Fibroblast of villous mesenchyme (primary cell): ENCODE results near the gene ANKS1B. TPM values are rescaled to one million over a fixed set of nuclear protein-coding genes. Genes with fewer than 3 reads are reported as not detected.
"Not testable (repeated sequence)": the region's sequence is repeated elsewhere in the genome, so short reads cannot be mapped to it uniquely, and the experiment has no call there.

ENCODE experiments used
- DNase-seq: peaks from one replicate; pipeline ENCODE4 v3.0.0-alpha.2; 2010; ENCODE audit warnings: low read depth
- H3K4me3 ChIP-seq: 2 replicates; pipeline ENCODE4 v1.5.1; 2011; ENCODE audit warnings: low read depth, mild to moderate bottlenecking, low read length
- total RNA-seq: library from RNA; depleted of rRNA; stranded (reverse); fragments of >200 nt; gene quantifications from 2 replicates; pipeline ENCODE4 v1.2.3, GENCODE V29; 2012
- TF ChIP-seq, protein P1 (sequence below): IDR thresholded peaks from 2 replicates; pipeline ENCODE4 v1.5.1; 2012; ENCODE audit warnings: low read depth, mild to moderate bottlenecking, low read length; ENCODE audit not compliant: insufficient read depth

ANKS1B gene
- total RNA-seq, 1 donor, result 0.86 TPM

DNA sequence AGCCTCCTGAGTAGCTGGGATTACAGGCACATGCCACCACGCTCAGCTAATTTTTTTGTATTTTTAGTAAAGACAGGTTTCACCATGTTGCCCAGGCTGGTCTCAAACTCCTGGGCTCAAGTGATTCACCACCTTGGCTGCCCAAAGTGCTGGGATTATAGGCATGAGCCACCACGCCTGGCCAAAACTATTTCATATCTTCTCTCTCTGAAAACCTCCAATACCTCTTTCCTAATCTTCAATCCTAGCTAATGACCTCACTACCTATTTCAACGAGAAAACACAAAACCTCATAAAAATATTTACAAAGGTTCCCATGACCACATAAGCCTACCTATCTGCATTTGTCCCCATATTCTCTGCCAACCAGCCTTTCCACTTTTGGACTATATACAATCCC is 32.3 kb upstream of the ANKS1B start:
- no peak overlapping the region for H3K4me3 ChIP-seq
- TF ChIP-seq, protein P1, sequence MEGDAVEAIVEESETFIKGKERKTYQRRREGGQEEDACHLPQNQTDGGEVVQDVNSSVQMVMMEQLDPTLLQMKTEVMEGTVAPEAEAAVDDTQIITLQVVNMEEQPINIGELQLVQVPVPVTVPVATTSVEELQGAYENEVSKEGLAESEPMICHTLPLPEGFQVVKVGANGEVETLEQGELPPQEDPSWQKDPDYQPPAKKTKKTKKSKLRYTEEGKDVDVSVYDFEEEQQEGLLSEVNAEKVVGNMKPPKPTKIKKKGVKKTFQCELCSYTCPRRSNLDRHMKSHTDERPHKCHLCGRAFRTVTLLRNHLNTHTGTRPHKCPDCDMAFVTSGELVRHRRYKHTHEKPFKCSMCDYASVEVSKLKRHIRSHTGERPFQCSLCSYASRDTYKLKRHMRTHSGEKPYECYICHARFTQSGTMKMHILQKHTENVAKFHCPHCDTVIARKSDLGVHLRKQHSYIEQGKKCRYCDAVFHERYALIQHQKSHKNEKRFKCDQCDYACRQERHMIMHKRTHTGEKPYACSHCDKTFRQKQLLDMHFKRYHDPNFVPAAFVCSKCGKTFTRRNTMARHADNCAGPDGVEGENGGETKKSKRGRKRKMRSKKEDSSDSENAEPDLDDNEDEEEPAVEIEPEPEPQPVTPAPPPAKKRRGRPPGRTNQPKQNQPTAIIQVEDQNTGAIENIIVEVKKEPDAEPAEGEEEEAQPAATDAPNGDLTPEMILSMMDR, result no peak
- no peak for DNase-seq

DNA sequence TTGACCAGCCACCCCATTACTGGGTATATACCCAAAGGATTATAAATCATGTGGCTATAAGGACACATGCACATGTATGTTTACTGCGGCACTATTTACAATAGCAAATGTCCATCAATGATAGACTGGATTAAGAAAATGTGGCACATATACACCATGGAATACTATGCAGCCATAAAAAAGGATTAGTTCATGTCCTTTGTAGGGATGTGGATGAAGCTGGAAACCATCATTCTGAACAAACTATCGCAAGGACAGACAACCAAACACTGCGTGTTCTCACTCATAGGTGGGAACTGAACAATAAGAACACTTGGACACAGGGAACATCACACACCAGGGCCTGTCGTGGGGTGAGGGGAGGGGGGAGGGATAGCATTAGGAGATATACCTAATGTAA is 31.6 kb upstream of the ANKS1B start:
- DNase-seq, H3K4me3 ChIP-seq: not testable (repeated sequence)

DNA sequence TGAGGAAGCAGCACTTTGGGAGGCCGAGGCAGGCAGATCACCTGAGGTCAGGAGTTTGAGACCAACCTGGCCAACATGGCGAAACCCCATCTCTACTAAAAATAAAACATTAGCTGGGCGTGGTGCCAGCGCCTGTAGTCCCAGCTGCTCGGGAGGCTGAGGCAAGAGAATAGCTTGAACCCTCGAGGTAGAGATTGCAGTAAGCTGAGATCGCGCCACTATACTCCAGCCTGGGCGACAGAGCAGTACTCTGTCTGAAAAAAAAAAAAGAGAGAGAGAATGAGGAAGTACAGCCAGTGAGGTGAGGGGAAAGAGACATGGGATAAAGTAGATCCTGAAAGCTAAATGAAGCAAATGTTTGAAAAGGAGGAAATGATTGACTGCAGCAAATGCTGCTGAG is 21.1 kb upstream of the ANKS1B start:
- DNase-seq, H3K4me3 ChIP-seq: not testable (repeated sequence)

DNA sequence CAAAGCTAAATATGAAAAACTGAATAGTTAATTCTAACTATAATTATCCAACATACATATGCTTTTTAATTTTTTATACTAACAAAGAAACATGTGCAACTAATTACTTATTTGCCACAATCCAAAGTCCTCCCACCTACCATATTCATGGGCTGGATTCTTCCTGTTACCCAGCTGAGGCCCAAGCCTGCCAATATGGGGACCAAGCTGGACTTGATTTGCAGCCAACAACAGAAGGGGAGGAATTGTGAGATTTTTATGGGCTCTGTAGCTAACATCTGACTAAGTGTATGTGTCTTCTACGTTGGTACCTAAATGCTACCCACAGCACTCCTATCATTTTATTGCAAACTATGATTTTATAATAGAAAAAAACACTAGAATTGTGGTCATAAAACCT is 13.1 kb upstream of the ANKS1B start:
- no peak for DNase-seq
- TF ChIP-seq, protein P1, result no peak
- no peak overlapping the region for H3K4me3 ChIP-seq

DNA sequence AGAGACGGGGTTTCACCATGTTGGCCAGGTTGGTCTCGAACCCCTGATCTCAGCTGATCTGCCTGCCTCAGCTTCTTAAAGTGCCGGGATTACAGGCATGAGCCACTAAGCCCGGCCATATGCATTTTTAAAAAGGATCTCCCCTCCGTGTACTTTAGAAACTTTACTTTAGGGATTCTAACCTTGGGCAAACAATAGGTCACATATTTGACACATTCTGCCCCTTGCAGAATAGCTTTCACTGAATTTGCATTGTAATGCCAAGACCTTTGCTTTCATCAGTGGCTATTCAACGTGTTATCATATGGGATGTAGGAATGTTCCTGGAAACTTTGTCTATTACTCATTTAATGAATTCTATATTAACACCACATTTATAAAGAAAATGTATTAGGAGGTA is 11.4 kb upstream of the ANKS1B start:
- DNase-seq, result no peak
- TF ChIP-seq, protein P1, result no peak
- H3K4me3 ChIP-seq, result no peak overlapping the region

DNA sequence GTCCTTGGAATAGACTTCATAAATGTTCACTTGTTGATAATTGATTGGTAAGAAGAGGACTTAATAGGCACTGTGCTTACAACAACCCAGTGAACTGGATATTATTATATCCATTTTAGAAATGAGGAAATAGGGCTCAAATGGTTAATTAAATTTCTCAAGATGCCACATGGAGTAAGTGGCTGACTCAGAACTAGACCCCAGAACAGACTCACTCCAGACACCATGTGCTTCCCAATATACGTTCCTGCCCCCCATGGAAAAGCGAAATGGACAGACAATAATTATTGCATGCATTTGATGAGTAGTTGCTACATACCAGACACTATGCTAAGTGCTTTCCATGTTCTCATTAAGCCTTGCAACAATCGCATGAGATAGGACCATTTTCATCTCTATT is 895 bp upstream of the ANKS1B start:
- H3K4me3 ChIP-seq, result peak overlapping the region; percentile 67

DNA sequence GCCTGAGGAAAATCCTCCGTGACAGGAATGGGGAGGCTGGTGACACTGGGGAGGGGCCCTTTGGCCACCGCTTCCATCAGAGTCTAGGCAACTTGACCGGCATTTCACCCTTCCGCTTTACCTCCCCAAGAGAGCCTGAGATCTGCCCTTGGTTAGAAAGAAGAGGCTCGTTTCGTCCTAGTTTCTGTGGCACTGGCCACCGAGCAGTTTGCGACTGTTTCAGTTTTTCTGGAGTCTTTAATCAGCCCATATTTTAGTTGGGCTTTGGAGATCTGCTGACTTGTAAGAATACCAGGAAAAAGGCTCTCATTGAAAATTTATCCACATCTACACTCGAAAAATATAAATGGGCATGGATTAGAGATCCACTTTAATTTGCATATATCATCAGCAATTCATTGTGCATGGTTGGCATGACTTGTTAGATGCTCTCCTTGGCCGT is 414 bp upstream of the ANKS1B start:
- peak overlapping the region; percentile 67 for H3K4me3 ChIP-seq
- peak; percentile 16 for DNase-seq
- TF ChIP-seq, protein P1, result no peak

More for the DNA sequence above, 895 bp upstream of the ANKS1B start:
- no peak for DNase-seq
- TF ChIP-seq, protein P1, result no peak

DNA sequence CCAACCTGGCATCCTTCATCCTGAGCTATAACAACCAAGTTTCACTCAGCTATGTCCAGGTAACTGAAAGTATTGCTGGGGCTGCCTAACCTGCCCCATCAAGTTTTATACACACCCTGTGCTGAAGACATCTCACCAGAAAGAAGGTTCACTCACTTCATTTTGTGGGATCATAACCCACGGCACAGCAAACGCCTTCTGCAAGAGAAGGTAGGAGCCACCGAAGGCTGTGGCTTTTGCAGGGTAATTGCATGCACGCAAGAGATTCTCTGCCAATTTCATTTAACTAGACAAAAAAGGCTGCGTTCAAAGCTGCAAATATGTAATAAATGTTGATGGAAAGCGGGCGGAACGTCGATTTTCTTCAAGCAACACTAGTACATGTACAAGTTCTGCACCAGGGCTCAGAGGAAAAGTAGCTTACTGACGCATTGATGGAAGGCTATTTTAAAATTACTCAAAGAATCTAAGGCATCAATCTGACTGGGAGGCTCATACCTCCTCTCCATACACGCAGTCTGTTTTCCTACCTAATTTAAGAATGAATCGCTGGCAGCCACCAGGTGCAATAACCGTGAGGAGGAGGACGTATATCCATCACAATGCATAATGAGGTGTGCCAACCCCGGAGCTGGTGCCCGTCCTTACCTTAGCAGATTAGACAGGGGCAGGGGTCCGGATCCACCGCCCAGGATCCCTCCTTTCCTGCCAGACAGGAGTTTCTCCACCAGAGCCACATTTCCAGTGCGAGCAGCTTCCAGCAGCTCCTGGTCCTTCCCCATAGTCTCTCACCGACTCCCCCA is 1.1 kb downstream of the ANKS1B start:
- DNase-seq, result no peak
- H3K4me3 ChIP-seq, result no peak overlapping the region
- TF ChIP-seq, protein P1, result no peak
